GM21528 (cell line): ENCODE measurements around the gene CPA1.

Source experiments
- ATAC-seq: cut with Tn5 transposase; IDR thresholded peaks from one replicate; pipeline ENCODE4 v1.9.1; 2021; ENCODE audit warnings: mild to moderate bottlenecking, moderate library complexity; ENCODE audit not compliant: unreplicated experiment, low FRiP score

Gene CPA1

DNA sequence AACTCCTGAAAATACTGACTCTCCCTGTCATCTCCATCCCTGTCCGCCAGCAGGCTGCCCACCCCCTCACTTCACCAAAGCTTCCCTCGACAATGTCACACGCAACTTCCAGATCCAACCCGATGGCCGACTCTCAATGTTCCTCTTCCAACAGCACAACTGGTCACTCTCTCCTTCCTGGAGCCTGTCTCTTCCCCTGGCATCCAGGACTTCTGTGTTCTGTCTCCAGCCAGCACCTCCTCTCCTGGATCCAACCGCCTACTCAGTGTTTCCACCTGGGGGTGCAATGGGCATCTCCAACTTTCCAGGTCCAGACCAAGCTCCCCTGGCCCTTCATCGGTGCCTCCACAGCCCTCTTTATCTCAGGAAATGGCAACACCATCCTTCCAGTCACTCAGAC lies 27.1 kb upstream of the CPA1 start:
- no peak for ATAC-seq

- no peak for ATAC-seq
Observed at GRCh38 chr7:130356121-130356875, 24.0 kb upstream of the CPA1 start.

DNA sequence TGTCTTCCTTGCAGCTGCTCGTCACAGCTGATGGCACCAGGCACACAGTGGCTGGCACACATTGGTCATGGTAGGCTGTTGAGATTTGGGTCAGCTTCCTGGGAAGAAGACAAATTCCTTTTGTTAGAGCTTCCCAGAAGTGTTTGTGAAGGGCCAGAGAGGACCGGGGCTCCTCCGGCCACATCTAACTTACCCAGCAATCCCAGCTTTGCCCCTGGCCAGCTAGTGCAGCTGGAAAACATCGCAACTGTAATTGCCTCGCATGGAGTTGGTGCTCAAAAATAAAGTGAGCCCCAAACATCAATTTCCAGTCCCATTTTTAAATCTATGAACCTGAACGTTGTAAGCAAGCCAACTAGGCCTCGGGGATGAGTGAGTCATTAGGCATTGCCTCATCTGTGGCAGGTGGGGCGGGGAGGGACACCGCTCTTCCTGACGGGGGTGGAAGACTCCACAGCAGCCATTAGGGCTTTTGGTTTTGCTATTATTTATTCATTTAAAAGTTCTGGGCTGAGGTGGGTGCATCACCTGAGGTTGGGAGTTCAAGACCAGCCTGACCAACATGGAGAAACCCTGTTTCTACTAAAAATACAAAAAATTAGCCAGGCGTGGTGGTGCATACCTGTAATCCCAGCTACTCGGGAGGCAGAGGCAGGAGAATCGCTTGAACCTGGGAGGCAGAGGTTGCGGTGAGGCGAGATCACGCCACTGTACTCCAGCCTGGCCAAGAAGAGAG lies 23.2 kb upstream of the CPA1 start:
- ATAC-seq: no peak

DNA sequence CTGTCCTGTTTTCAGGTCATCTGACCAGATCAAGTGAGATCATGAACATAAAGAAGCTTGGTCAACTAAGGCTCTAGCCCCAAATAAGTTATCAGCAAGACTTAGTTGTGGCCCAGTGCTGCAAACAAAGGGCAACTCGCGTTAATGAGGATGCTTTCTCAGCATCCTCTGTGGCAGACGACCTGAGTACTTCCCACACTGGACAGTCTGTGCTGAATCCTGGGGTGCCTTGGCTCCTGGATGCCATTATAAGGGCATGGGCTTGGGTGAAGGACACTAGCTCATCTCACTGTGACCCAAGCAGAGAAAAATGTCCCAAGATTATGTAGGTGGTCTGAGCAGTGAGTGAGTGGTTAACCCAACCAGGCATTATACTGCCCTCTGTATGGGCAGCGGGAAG lies 21.8 kb upstream of the CPA1 start:
- no peak for ATAC-seq

DNA sequence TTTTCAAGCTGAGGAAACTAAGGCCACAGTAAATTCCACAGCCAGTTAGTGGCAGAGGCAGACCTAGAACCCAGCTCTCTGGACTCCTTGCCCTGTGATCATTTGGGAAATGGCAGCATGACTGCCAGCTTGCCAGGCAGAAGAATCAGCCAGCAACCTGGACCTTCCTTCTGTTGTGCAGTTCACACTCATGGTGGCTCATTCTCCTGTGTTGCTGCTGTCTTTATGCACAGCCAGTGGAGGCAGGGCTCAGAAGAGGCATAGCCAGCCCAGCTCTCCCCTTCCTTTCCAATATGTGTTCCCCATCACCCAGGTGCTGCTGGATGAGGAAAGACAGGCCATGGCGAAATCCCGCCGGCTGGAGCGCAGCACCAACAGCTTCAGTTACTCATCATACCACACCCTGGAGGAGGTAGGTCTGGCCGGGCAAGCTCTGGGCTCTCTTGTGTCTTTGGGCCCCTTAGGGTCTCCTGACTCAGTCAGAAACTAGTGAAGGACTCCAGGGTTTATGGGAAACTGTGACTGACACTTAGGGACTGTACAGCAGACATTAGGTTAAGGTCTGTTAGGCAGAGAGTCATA lies 20.9 kb upstream of the CPA1 start:
- ATAC-seq: no peak

- no peak for ATAC-seq
Observed at GRCh38 chr7:130360518-130360917, 19.8 kb upstream of the CPA1 start.

DNA sequence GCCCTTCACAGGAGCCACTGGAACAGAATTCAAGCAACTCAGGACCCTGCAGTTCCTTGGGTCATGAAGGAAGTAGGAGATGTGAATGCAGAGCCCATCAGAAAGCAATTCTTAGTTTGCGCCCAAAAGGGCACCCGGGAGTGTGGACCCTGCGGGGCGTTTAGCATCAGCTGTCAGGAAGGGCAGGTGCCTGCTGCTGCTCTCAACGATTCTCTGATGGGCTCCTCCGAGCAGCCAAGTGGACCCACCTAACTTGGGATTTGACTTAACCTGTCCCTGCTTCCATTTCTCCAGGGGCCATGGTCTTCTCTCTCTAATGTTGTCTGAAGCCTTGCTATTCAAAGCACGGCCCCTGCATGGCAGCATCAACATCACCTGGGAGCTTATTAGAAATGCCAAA lies 18.6 kb upstream of the CPA1 start:
- ATAC-seq: no peak

- ATAC-seq: no peak
Observed at GRCh38 chr7:130362251-130362816, 18.0 kb upstream of the CPA1 start.

- ATAC-seq: no peak
Observed at GRCh38 chr7:130363026-130363847, 17.1 kb upstream of the CPA1 start.

- no peak for ATAC-seq
Observed at GRCh38 chr7:130364451-130364850, 15.8 kb upstream of the CPA1 start.

GRCh38 chr7:130365088-130365487 lies 15.2 kb upstream of the CPA1 start:
- ATAC-seq: no peak

- no peak for ATAC-seq
Observed at GRCh38 chr7:130365511-130366441, 14.5 kb upstream of the CPA1 start.

GRCh38 chr7:130366564-130366963 lies 13.7 kb upstream of the CPA1 start:
- ATAC-seq: no peak

GRCh38 chr7:130367088-130367755 lies 13.1 kb upstream of the CPA1 start:
- no peak for ATAC-seq

GRCh38 chr7:130367836-130368746 lies 12.2 kb upstream of the CPA1 start:
- no peak for ATAC-seq

GRCh38 chr7:130369110-130369711 lies 11.1 kb upstream of the CPA1 start:
- no peak for ATAC-seq

- ATAC-seq: no peak
Observed at GRCh38 chr7:130369831-130370550, 10.3 kb upstream of the CPA1 start.
